Ovary (tissue), 9 donors: ENCODE data around the gene OR4F6. TPM values are rescaled to one million over a fixed set of nuclear protein-coding genes. Genes with fewer than 3 reads are reported as not detected.
"Not testable (repeated sequence)": the region's sequence is repeated elsewhere in the genome, so short reads cannot be mapped to it uniquely, and the experiment has no call there.

Source experiments
- DNase-seq, 5 donors: peaks; one replicate each; pipeline ENCODE4 v3.0.0-alpha.2; 2019 to 2020
- H3K27ac ChIP-seq, 2 donors: fragments of 200-600 bp; one replicate each; pipeline versions ENCODE4 v1.5.1 to v1.8.0; 2019 to 2022
- H3K27me3 ChIP-seq: fragments of 200-600 bp; one replicate; pipeline ENCODE4 v1.8.0; 2022
- H3K36me3 ChIP-seq: fragments of 200-600 bp; sonication (generic); one replicate; pipeline ENCODE4 v1.5.1; 2019
- H3K4me1 ChIP-seq: one replicate; pipeline ENCODE4 v1.8.1; 2013; ENCODE audit warnings: mild to moderate bottlenecking, moderate library complexity; ENCODE audit not compliant: insufficient read depth
- H3K4me3 ChIP-seq: fragments of 200-600 bp; sonication (generic); one replicate; pipeline ENCODE4 v1.5.1; 2017
- H3K9me3 ChIP-seq, 2 donors: fragments of 200-600 bp in 1 of 2; sonication (generic) in 1 of 2; one replicate each; pipeline versions ENCODE4 v1.5.1 to v1.8.1; 2013 to 2019; ENCODE audit warnings: mild to moderate bottlenecking in 1 of 2, moderate library complexity in 1 of 2
- EP300 ChIP-seq: sonication (generic); formaldehyde crosslinking; IDR thresholded peaks from one replicate; pipeline ENCODE4 v1.6.1; 2017; ENCODE audit warnings: antibody characterized with exemption
- POLR2A ChIP-seq: fragments of 450-650 bp; IDR thresholded peaks from one replicate; pipeline ENCODE4 v1.6.1; 2017; ENCODE audit warnings: antibody characterized with exemption, mild to moderate bottlenecking, moderate library complexity
- WGBS, 3 donors: extraction: QIAGEN DNeasy Blood & Tissue Kit in 1 of 3; methylation state at CpG; one replicate each; pipeline versions ENCODE4 v1.1.5 to v1.1.7; 2013 to 2017; 5-methylcytosine and 5-hydroxymethylcytosine counted together
- intact Hi-C, 4 donors: fragments of 100-400 bp; cut with DNase I; formaldehyde crosslinking; loops; one replicate each; pipeline versions ENCODE4 v1.11.0 to v1.15.1; 2022 to 2023
- polyA plus RNA-seq, 2 donors: library from polyadenylated mRNA; stranded (reverse); fragments of 200-250 nt in 1 of 2; fragments of 350-450 nt in 1 of 2; fragmentation: Illumina TruSeq in 1 of 2; extraction: RNeasy Lipid Tissue Mini Kit (QIAGEN cat#74804) in 1 of 2; gene quantifications; one replicate each; pipeline ENCODE4 v1.2.3, GENCODE V29; 2013 to 2014
- total RNA-seq, 7 donors: library from RNA; depleted of rRNA in 2 of 7; stranded (reverse); fragments of >200 nt in 2 of 7; fragmentation: NEBNext Ultra II Directional in 3 of 7; extraction: Animal tissue kit (Norgen Biotek cat#: 25700) in 3 of 7; gene quantifications; one replicate each; pipeline versions ENCODE4 v1.1.0 to v1.2.4, GENCODE V29; 2016 to 2023
- TF ChIP-seq, protein P1 (sequence below), 3 donors: fragments of 450-650 bp in 2 of 3; fragments of 200-600 bp in 1 of 3; IDR thresholded peaks; one replicate each; pipeline versions ENCODE4 v1.5.1 to v1.8.0; 2016 to 2022; ENCODE audit warnings: antibody characterized with exemption in 3 of 3, mild to moderate bottlenecking in 1 of 3
- donor health status: DM: no; HTN: no; CAD: no; lungs with moderate emphysema.
- donor health status: DM: no; HTN: no; CAD: no.
- donor health status: Bipolar disorder and iron deficiency.
- donor health status: DM: yes; HTN: yes; CAD: no.
- donor health status: DM: no; HTN: no; CAD: no.
- donor health status: DM: yes; HTN: yes; CAD: no.

OR4F6 gene
- total and polyA plus RNA-seq, 9 donors, result not detected

- DNase-seq, result peak in 1 of 5 donors; percentile 25
- Histone ChIP-seq H3K27me3 (no peaks in the 10 kb centered on the region), H3K4me3 (no peak overlapping the region), H3K4me1 (no peaks in the 10 kb centered on the region), H3K27ac (no peak overlapping the region), H3K36me3 (no peaks in the 10 kb centered on the region), H3K9me3 (no peaks in the 10 kb centered on the region)
- WGBS, 3 donors, result 52 to 69% (median 66%) methylated on average over 7 of the region's 7 CpGs
- TF ChIP-seq EP300 (no peak), POLR2A (no peak)
- TF ChIP-seq, protein P1, sequence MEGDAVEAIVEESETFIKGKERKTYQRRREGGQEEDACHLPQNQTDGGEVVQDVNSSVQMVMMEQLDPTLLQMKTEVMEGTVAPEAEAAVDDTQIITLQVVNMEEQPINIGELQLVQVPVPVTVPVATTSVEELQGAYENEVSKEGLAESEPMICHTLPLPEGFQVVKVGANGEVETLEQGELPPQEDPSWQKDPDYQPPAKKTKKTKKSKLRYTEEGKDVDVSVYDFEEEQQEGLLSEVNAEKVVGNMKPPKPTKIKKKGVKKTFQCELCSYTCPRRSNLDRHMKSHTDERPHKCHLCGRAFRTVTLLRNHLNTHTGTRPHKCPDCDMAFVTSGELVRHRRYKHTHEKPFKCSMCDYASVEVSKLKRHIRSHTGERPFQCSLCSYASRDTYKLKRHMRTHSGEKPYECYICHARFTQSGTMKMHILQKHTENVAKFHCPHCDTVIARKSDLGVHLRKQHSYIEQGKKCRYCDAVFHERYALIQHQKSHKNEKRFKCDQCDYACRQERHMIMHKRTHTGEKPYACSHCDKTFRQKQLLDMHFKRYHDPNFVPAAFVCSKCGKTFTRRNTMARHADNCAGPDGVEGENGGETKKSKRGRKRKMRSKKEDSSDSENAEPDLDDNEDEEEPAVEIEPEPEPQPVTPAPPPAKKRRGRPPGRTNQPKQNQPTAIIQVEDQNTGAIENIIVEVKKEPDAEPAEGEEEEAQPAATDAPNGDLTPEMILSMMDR (IDR thresholded peaks at IDR 0.05), result no peak
- intact Hi-C loops, result no loop called here
These were observed 29.7 kb upstream of the OR4F6 start for GRCh38 chr15:101773496-101774100.

DNA sequence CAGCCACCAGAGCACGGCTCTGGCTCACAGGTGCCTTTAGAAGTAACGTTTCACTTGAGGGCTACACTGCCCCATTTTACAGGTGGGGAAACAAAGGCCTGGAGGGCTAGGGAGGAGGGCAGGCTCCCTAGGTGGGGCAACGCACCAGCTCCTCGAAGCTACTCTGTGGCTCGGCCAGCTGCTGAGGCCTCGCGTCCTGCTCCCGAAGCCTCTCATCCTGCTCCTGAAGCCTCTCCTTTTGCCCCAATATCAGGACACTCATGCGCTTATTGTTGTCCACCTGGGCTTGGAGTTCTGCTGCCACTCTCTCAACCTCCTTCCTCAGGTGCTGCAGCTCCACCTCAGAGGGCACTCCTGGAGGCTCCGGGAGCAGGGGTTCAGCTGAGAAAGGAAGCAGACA is 28.2 kb upstream of the OR4F6 start:
- intact Hi-C loops, result no loop called here
- no peaks in the 10 kb centered on the region for H3K4me1 ChIP-seq
- TF ChIP-seq, protein P1 (IDR thresholded peaks at IDR 0.05), result no peak
- no peak for TF ChIP-seq POLR2A
- no peak for TF ChIP-seq EP300
- H3K27ac ChIP-seq, result no peak overlapping the region
- H3K4me3 ChIP-seq, result no peak overlapping the region
- H3K36me3 ChIP-seq, result no peaks in the 10 kb centered on the region
- no peak for DNase-seq
- no peaks in the 10 kb centered on the region for H3K27me3 ChIP-seq
- no peaks in the 10 kb centered on the region for H3K9me3 ChIP-seq
- WGBS, 3 donors, result 86 to 89% (median 89%) methylated on average over 10 of the region's 10 CpGs

DNA sequence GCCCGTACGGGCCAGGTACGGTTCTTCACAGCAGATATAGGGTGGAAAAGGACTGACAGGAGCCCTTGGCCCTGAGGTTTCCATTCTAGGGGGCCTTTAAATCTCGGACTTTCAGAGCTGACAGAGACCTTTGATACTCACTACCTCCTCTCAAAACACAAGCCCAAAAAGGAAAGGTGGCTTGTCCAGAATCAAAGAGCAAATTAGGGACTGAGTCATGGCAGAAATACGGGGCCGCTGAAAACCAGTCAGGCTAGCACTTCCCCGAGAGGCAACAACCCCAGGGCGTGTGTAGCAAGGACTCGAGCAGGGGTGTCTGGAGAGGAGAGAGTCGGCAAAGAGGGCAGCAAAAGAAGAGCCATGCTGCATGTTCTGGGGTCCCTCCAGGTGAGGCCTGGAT is 24.7 kb upstream of the OR4F6 start:
- H3K27ac ChIP-seq, H3K9me3 ChIP-seq, H3K4me1 ChIP-seq, H3K36me3 ChIP-seq, H3K4me3 ChIP-seq, intact Hi-C loops, H3K27me3 ChIP-seq, DNase-seq: not testable (repeated sequence)
- 84 to 90% (median 86%) methylated on average over 10 of the region's 10 CpGs for WGBS, 3 donors

DNA sequence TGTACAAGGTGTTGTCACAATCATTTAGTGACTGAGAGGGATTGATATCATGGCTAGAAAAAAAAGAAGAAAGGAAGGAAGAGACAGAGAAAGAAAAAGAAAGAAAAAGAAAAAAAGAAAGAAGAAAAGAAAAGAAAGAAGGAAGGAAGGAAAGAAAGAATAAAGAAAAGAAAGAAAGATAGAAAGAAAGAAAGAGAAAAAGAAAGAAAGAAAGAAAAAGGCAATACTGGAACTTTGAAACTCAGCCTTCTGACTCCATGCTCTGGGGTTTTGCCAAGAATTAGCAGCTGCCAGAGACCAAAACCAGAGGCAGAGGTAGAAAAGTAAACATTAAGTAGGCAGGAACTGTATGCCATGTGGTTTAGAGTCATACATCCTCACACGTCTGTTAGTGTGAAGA is 23.1 kb upstream of the OR4F6 start:
- H3K27me3 ChIP-seq, H3K36me3 ChIP-seq, H3K9me3 ChIP-seq, H3K27ac ChIP-seq, DNase-seq, intact Hi-C loops, H3K4me1 ChIP-seq, H3K4me3 ChIP-seq: not testable (repeated sequence)
- WGBS, 3 donors, result 0 to 11% (median 5%) methylated on average over 1 of the region's 1 CpG

- TF ChIP-seq EP300, result no peak
- no peak for TF ChIP-seq POLR2A
- TF ChIP-seq, protein P1 (IDR thresholded peaks at IDR 0.05), result no peak
- no peak overlapping the region for H3K4me3 ChIP-seq
- no peaks in the 10 kb centered on the region for H3K36me3 ChIP-seq
- intact Hi-C loops, result no loop called here
- WGBS, 3 donors, result 79 to 84% (median 83%) methylated on average over 9 of the region's 9 CpGs
- H3K27me3 ChIP-seq, result no peaks in the 10 kb centered on the region
- H3K9me3 ChIP-seq, result no peaks in the 10 kb centered on the region
- H3K4me1 ChIP-seq, result no peaks in the 10 kb centered on the region
- no peak for DNase-seq
- no peak overlapping the region for H3K27ac ChIP-seq
These were observed 21.4 kb upstream of the OR4F6 start for GRCh38 chr15:101781928-101782327.
